OCI-LY7 (cell line): ENCODE measurements around the gene MOAP1.
A peak's percentile ranks its signal among the peaks of the same experiment; 100 is the strongest.

Experiments used
- CTCF ChIP-seq: fragments of 200-600 bp; sonication (generic); conservative IDR thresholded peaks from 2 replicates; pipeline ENCODE4 v1.5.1; 2014; ENCODE audit warnings: mild to moderate bottlenecking, antibody characterized with exemption, low read length, moderate library complexity, mixed read lengths
- EZH2phosphoT487 ChIP-seq: fragments of 200-600 bp; sonication (generic); IDR thresholded peaks from 2 replicates; pipeline ENCODE4 v1.6.1; 2018; ENCODE audit warnings: low read depth, borderline replicate concordance, mild to moderate bottlenecking, mixed run types, antibody characterized with exemption, low read length, moderate library complexity, mixed read lengths

GRCh38 chr14:93163564-93163963, 21.1 kb downstream of the MOAP1 start:
- 0 out of 2 replicates have a peak, but pooled peaks have one; percentile 15 for TF ChIP-seq CTCF
- no peak for TF ChIP-seq EZH2phosphoT487
